Activated CD4-positive, CD25-positive, alpha-beta regulatory T cell treated with anti-CD3 and anti-CD28 coated beads, Interleukin-2, amount 50 U/mL, for 16 hours (primary cell): ENCODE data around the gene PLK4.
A peak's percentile ranks its signal among the peaks of the same experiment; 100 is the strongest.
"Not testable (repeated sequence)": the region's sequence is repeated elsewhere in the genome, so short reads cannot be mapped to it uniquely, and the experiment has no call there.

Experiments
- DNase-seq: peaks from one replicate; pipeline ENCODE4 v3.0.0-alpha.2; 2020; ENCODE audit warnings: low read depth, low spot score

Gene PLK4

GRCh38 chr4:127880763-127881562, at the start of gene PLK4:
Gene PLK4, plus strand, starts transcription at chr4:127880893. Its CDS starts 242 bp downstream, at chr4:127881135.
- peak; percentile 86 for DNase-seq

- no peak for DNase-seq
These were observed 48.1 kb upstream of the PLK4 start for GRCh38 chr4:127832585-127832984.

- DNase-seq = no peak
These were observed 36.7 kb upstream of the PLK4 start for GRCh38 chr4:127843704-127844600.

DNA sequence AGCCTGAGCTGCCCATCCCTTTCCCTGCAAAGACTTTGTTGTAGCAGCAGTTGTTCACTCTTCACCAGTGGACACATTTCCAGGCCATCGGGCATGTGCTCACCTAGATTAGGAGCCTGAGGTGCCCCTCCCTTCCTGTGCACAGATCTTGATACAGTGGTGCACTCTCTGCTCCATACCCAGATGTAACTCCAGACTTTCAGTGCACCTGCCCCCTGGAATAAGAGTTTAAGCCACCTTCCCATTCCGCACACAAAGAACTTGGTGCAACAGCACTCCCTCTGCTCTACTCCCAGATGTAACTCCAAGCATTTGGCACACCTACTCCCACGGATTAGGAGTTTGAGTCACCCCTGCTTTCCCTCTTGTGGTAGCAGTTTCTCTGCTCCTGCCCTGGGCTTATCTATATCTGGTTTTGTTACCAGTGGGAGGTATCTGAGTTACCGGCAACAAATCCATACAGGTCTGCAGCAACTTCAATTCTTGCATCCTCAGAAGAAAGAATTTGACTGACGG, 36.0 kb upstream of the PLK4 start:
- no peak for DNase-seq

DNA sequence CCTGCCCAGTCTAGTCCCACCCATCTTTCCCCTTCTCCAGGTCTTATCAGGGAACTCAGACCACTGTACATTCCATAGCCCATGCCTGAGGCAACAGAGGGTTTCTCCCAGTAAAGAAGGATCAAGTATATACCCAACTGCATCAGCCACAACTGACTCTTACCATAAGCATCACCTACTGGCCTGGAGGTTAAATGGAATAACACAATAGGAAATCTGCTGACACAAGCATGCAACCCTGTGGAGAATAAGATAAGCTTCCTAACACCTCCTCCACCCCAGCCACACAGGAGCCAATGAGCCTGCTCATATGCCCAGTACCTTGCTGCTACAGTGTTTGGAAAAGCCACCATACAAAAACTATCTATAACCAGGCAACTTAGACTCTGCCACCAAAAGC, 34.6 kb upstream of the PLK4 start:
- no peak for DNase-seq

- no peak for DNase-seq
These were observed 33.9 kb upstream of the PLK4 start for GRCh38 chr4:127846765-127847164.

DNA sequence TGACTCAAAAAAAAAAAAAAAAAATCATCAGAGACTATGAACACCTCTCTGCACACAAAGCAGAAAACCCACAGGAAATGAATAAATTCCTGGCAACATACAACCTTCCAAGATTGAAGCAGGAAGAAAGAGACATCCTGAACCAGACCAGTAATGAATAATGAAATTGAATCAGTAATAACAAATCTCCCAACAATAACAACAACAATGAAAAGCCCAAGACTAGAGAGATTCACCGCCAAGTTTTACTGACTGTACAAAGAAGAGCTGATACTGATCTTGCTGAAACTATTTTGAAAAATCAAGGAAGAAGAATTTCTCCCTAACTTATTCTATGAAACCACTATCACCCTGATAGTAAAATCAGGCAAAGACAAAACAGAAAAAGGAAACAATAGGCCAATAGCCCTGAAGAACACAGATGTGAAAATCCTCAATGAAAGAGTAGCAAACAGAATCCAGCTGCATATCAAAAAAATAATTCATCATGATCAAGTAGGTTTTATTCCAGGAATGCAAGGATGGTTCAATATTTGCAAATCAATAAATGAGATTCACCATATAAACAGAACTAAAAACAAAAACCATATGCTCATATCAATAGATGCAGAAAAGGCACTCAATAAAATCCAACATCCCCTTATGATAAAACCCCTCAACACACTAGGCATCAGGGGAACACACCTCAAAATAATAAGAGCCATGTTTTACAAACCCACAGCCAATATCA, 31.0 kb upstream of the PLK4 start:
- DNase-seq = no peak

- DNase-seq = no peak
These were observed 28.0 kb upstream of the PLK4 start for GRCh38 chr4:127852661-127853060.

GRCh38 chr4:127856196-127856812, 24.4 kb upstream of the PLK4 start:
- no peak for DNase-seq

DNA sequence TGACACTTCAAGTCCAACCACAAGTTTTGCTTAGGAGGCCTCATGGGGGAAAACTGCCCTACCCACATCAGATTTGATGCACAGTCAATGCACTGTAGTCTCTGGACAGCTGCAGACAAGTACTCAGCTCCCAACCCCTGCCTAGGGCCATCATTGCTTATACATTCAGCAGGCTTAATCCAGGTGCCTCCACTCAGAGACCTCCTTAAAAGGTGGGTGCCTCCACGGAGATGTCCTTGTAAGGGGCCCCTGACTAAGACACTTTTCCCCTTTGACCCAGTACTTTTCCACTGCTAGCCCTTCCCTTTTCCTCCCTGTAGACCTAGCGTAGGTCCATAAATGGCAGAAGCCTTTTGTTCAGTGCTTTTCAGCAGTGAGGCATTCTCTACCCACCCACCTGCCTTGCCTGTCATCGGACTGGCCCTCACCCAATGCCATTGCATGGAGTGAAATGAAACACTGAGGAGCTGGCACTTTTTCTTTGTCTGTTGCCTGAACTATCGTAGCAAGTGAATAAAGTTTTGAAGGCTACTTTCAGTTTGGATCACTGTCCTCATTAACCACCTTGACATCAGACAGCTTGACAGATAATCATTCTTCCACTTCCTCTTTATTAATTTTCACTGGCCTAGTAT, 23.8 kb upstream of the PLK4 start:
- DNase-seq = no peak

DNA sequence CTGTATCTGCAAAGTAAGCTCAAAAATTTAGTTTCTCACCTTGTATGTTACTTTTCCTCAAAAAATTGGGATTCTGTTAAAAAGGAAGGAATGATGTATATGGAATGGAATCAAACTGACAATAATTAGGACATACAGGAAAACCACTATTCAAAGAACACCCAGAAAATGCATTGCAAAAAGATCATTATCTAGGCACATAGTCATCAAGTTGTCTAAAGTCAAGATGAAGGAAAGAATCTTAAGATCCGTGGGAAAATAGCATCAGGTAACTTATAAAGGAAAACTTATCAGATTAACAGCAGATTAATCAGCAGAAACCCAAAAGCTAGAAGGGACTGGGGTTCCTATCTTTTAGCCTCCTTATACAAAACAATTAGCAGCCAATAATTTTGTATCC, 23.1 kb upstream of the PLK4 start:
- DNase-seq = no peak

DNA sequence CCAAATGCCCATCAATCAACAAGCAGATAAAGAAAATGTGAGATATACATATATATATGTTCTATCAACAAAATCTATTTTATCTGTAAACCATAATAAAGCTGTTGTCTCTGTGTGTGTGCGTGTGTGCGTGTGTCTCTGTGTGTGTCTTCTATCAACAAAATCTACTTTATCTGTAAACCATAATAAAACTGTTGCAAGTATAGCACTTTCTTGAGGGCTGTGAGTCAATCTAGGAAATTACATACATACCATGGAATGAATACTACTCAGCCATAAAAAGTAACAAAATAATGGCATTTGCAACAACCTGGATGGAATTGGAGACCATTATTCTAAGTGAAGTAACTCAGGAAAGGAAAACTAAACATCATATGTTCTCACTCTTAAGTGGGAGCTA, 12.5 kb upstream of the PLK4 start:
- no peak for DNase-seq

GRCh38 chr4:127870281-127870680, 10.4 kb upstream of the PLK4 start:
- no peak for DNase-seq

DNA sequence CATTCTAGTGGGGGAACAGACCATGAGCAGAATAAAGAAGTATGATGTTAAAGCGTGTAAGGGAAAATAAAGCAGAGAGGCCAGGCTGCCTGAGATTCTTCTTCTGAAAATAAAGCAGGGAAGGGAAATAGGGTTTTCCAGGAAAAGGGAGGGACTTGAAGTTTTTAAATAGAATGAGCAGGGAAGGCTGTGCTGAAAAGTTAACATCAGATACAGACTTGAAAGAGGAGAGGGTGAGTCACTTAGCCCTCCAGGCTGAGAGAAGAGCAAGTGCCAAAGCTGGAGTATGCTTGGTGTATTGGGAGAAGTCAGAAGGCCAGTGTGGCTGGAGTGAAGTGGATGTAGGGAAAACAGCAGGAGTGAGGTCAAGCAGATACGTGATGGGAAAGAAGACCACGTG, 10.0 kb upstream of the PLK4 start:
- no peak for DNase-seq

GRCh38 chr4:127875791-127876190, 4.9 kb upstream of the PLK4 start:
- DNase-seq = no peak

DNA sequence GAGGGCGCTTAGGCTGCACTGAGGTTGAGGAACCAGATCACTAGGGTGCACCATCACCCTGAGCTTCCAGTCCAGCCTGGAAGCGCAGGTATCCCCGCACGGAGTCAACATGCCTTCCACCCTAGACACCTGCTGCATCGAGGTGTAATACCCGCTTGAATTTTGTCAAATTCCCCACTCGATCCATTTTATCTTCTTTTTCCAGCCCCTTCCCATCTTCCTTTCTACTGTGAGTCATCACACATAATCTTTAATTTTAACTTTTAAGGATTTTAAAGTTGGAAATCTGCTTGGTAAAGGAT, 821 bp downstream of the PLK4 start:
- no peak for DNase-seq

- DNase-seq = no peak
These were observed 7.9 kb downstream of the PLK4 start for GRCh38 chr4:127888559-127888958.

DNA sequence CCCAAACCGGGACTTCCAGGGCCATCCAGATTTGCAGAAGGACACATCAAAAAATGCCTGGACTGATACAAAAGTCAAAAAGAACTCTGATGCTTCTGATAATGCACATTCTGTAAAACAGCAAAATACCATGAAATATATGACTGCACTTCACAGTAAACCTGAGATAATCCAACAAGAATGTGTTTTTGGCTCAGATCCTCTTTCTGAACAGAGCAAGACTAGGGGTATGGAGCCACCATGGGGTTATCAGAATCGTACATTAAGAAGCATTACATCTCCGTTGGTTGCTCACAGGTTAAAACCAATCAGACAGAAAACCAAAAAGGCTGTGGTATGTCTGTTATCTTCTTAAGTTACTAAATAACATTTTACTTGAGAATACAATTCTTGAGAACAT, 9.2 kb downstream of the PLK4 start:
- no peak for DNase-seq

GRCh38 chr4:127896069-127896468, 15.4 kb downstream of the PLK4 start:
- DNase-seq = no peak

GRCh38 chr4:127896528-127896927, 15.8 kb downstream of the PLK4 start:
- DNase-seq = no peak

- not testable (repeated sequence) for DNase-seq
These were observed 19.0 kb downstream of the PLK4 start for GRCh38 chr4:127899682-127900081.
